Purkinje cell (primary cell): ENCODE results near the gene TAF6L. TPM values are rescaled to one million over a fixed set of nuclear protein-coding genes. Genes with fewer than 3 reads are reported as not detected.

Source experiments
- polyA plus RNA-seq: library from polyadenylated mRNA; unstranded; fragments of >200 nt; fragmentation: Nextera tagmentation; gene quantifications from 2 replicates; pipeline ENCODE4 v1.2.1, GENCODE V29; 2014

Gene TAF6L
- 0.15 and 1.2 TPM in 2 replicates for polyA plus RNA-seq

GRCh38 chr11:62771144-62772021 is at the start of gene TAF6L:
TAF6L (plus strand) TSS chr11:62771396; CDS start chr11:62775784, 4,388 bp downstream.

GRCh38 chr11:62727165-62727871 is 43.9 kb upstream of the TAF6L start, which contains the start of gene HNRNPUL2:
HNRNPUL2 (minus strand) TSS chr11:62727457; CDS start chr11:62727156, 301 bp downstream.

GRCh38 chr11:62728171-62728988 is 42.8 kb upstream of the TAF6L start, which contains the start of gene TTC9C:
TTC9C (plus strand) TSS chr11:62728486; CDS start chr11:62728849, 363 bp downstream.

GRCh38 chr11:62753736-62754603 is 17.2 kb upstream of the TAF6L start, which contains the start of gene ZBTB3:
ZBTB3 (minus strand) TSS chr11:62754160; CDS start chr11:62753664, 496 bp downstream.

GRCh38 chr11:62787005-62787759 is 16.0 kb downstream of the TAF6L start, which contains the start of gene TMEM179B:
TMEM179B (plus strand) TSS chr11:62787402; CDS start chr11:62787432, 30 bp downstream.

GRCh38 chr11:62791501-62792201 is 20.5 kb downstream of the TAF6L start, which contains the start of gene TMEM223:
TMEM223 (minus strand) TSS chr11:62792006; CDS start chr11:62791994, 12 bp downstream.

GRCh38 chr11:62805076-62805892 is 34.1 kb downstream of the TAF6L start, which contains the start of gene NXF1:
NXF1 (minus strand) TSS chr11:62805440; CDS start chr11:62805356, 84 bp downstream.

GRCh38 chr11:62831520-62832335 is 60.5 kb downstream of the TAF6L start, which contains the start of gene STX5:
STX5 (minus strand) TSS chr11:62832051; CDS start chr11:62831243, 808 bp downstream.

GRCh38 chr11:62832336-62833234 is 61.4 kb downstream of the TAF6L start, which contains the start of gene TEX54:
TEX54 (minus strand) TSS chr11:62832841.

Other genes starting within 250 kb of the TAF6L start
- gene AHNAK, start 224.6 kb upstream of the TAF6L start, polyA plus RNA-seq = 0.73 and 2.8 TPM in 2 replicates
- gene EEF1G, start 197.5 kb upstream of the TAF6L start, polyA plus RNA-seq = 108 and 114 TPM in 2 replicates
- gene TUT1, start 179.9 kb upstream of the TAF6L start, polyA plus RNA-seq = 0.19 and 2.8 TPM in 2 replicates
- gene MTA2, start 169.5 kb upstream of the TAF6L start, polyA plus RNA-seq = 0.60 and 0.63 TPM in 2 replicates
- gene EML3, start 158.6 kb upstream of the TAF6L start, polyA plus RNA-seq = not detected in 2 replicates
- 0.29 TPM in 1 of 2 replicates, not detected in the other for gene ROM1, start 158.1 kb upstream of the TAF6L start, polyA plus RNA-seq
- gene B3GAT3, start 149.4 kb upstream of the TAF6L start, polyA plus RNA-seq = 6.0 and 19.2 TPM in 2 replicates
- 3.9 and 6.3 TPM in 2 replicates for gene GANAB, start 124.8 kb upstream of the TAF6L start, polyA plus RNA-seq
- gene INTS5, start 118.1 kb upstream of the TAF6L start, polyA plus RNA-seq = 1.1 and 1.3 TPM in 2 replicates
- gene C11orf98, start 106.2 kb upstream of the TAF6L start, polyA plus RNA-seq = 82.2 and 95.4 TPM in 2 replicates
- gene CSKMT, start 106.1 kb upstream of the TAF6L start, polyA plus RNA-seq = 5.4 and 7.2 TPM in 2 replicates
- 3.4 and 3.8 TPM in 2 replicates for gene UQCC3, start 99.7 kb upstream of the TAF6L start, polyA plus RNA-seq
- gene LBHD1, start 99.1 kb upstream of the TAF6L start, polyA plus RNA-seq = 2.2 TPM in 1 of 2 replicates, not detected in the other
- gene UBXN1, start 92.3 kb upstream of the TAF6L start, polyA plus RNA-seq = 29.6 and 45.3 TPM in 2 replicates
- not detected in 2 replicates for gene LRRN4CL, start 81.9 kb upstream of the TAF6L start, polyA plus RNA-seq
- gene BSCL2, start 64.0 kb upstream of the TAF6L start, polyA plus RNA-seq = 511 and 550 TPM in 2 replicates
- gene GNG3, start 63.7 kb upstream of the TAF6L start, polyA plus RNA-seq = 926 and 1,510 TPM in 2 replicates
- gene HNRNPUL2, start 43.9 kb upstream of the TAF6L start, polyA plus RNA-seq = 6.1 and 11.6 TPM in 2 replicates
- 39.6 and 42.1 TPM in 2 replicates for gene TTC9C, start 42.9 kb upstream of the TAF6L start, polyA plus RNA-seq
- gene ZBTB3, start 17.2 kb upstream of the TAF6L start, polyA plus RNA-seq = 3.5 and 3.6 TPM in 2 replicates
- 167 and 208 TPM in 2 replicates for gene POLR2G, start 9.8 kb upstream of the TAF6L start, polyA plus RNA-seq
- gene TMEM179B, start 16.0 kb downstream of the TAF6L start, polyA plus RNA-seq = 19.7 and 23.2 TPM in 2 replicates
- 12.5 and 20.4 TPM in 2 replicates for gene TMEM223, start 20.6 kb downstream of the TAF6L start, polyA plus RNA-seq
- gene NXF1, start 34.0 kb downstream of the TAF6L start, polyA plus RNA-seq = 25.0 and 31.8 TPM in 2 replicates
- 5.0 and 5.3 TPM in 2 replicates for gene STX5, start 60.7 kb downstream of the TAF6L start, polyA plus RNA-seq
- gene TEX54, start 61.4 kb downstream of the TAF6L start, polyA plus RNA-seq = not detected in 2 replicates
- 11.6 and 16.4 TPM in 2 replicates for gene WDR74, start 68.2 kb downstream of the TAF6L start, polyA plus RNA-seq
- 27.1 and 50.5 TPM in 2 replicates for gene SLC3A2, start 109.5 kb downstream of the TAF6L start, polyA plus RNA-seq
- gene CHRM1, start 150.0 kb downstream of the TAF6L start, polyA plus RNA-seq = 5.9 TPM in 1 of 2 replicates, not detected in the other
- gene SLC22A6, start 213.6 kb downstream of the TAF6L start, polyA plus RNA-seq = not detected in 2 replicates
- not detected in 2 replicates for gene SLC22A8, start 244.4 kb downstream of the TAF6L start, polyA plus RNA-seq